ENCODE data around the gene SHOC2. TPM values are rescaled to one million over a fixed set of nuclear protein-coding genes. Genes with fewer than 3 reads are reported as not detected.

SHOC2 gene
- total and polyA plus RNA-seq, 2 of the 4 experiments (the other 2 are of a cell fraction), result 13.4 to 47.5 TPM

- WGBS, 2 experiments (ENCODE audit: extremely low coverage in 2 of 2, insufficient read length in 1 of 2), result 100% methylated on average over 3 of the region's 6 CpGs; no CpG with 5 or more reads in 1 of the 2 experiments
- Histone ChIP-seq H3K14ac (replicated peaks; ENCODE audit: low read depth, low read length) (no peak overlapping the region), H3K79me1 (ENCODE audit: low read depth in 1 of 2, low read length in 2 of 2) (peaks cover 11 to 26% of the 10 kb centered on the region in 2 experiments), H3K27ac (ENCODE audit: insufficient read depth, low read length) (no peak overlapping the region), H3K4ac (ENCODE audit: low read depth, low read length) (no peak overlapping the region), H2BK120ac (ENCODE audit: low read depth, low read length) (no peak overlapping the region), H2AK5ac (ENCODE audit: low read depth, low read length) (no peak overlapping the region), H2BK5ac (ENCODE audit: low read depth, low read length, poor library complexity, severe bottlenecking) (no peak overlapping the region), H3K4me3 (ENCODE audit: insufficient read depth, low read depth, low read length) (no peak overlapping the region), H3K23ac (ENCODE audit: low read depth, low read length) (no peak overlapping the region), H4K8ac (ENCODE audit: low read depth in 2 of 2, low read length in 2 of 2) (no peak overlapping the region), H4K5ac (ENCODE audit: low read depth, low read length) (no peak overlapping the region), H2BK15ac (ENCODE audit: low read depth, low read length) (no peak overlapping the region), H2AK9ac (replicated peaks; ENCODE audit: low read depth, low read length, poor library complexity) (no peak overlapping the region), H3K4me2 (ENCODE audit: low read depth, low read length) (no peak overlapping the region), H3K9ac (ENCODE audit: low read depth, low read length) (no peak overlapping the region), H3K9me1 (ENCODE audit: insufficient read depth, low read length) (peaks cover 4% of the 10 kb centered on the region; the same call in 1 of the 2 replicates), H2AFZ (replicated peaks; ENCODE audit: low read length, poor library complexity) (no peak overlapping the region), H3K27me3 (ENCODE audit: control insufficient read depth, insufficient read depth, low read length) (no peaks in the 10 kb centered on the region), H3K4me1 (ENCODE audit: control insufficient read depth, insufficient read depth, low read length) (peaks cover 1% of the 10 kb centered on the region; the same call in 1 of the 2 replicates), H2BK20ac (ENCODE audit: low read depth, low read length) (no peak overlapping the region), H3K56ac (ENCODE audit: extremely low read depth, insufficient read depth, low read length) (no peak overlapping the region), H4K20me1 (ENCODE audit: insufficient read depth, low read length) (peaks cover 5% of the 10 kb centered on the region; the same call in 1 of the 2 replicates), H3K36me3 (ENCODE audit: control insufficient read depth, insufficient read depth, low read length) (peaks cover 4% of the 10 kb centered on the region), H4K91ac (ENCODE audit: insufficient read depth, low read depth, low read length) (no peak overlapping the region), H3K18ac (ENCODE audit: low read depth, low read length) (no peak overlapping the region), H3K9me3 (ENCODE audit: control insufficient read depth, insufficient read depth, low read length) (no peaks in the 10 kb centered on the region)
- in situ Hi-C loops (cut with MboI; ENCODE audit: low sequenced_read_pairs) (no loop called here), dilution Hi-C loops (cut with HindIII; ENCODE audit: low sequenced_read_pairs, unreplicated experiment) (no loop called here), intact Hi-C loops (cut with micrococcal nuclease) (loop anchor here (5.0 to 10.0 kb wide), 2 partner anchors 74 to 251 kb away; no protein-coding TSS in a partner anchor)
- DNase-seq (no peak), ATAC-seq (ENCODE audit: low read depth) (no peak)
- POLR2A ChIA-PET (ENCODE audit: unreplicated experiment), result no interaction called here
- TF ChIP-seq, protein P1, sequence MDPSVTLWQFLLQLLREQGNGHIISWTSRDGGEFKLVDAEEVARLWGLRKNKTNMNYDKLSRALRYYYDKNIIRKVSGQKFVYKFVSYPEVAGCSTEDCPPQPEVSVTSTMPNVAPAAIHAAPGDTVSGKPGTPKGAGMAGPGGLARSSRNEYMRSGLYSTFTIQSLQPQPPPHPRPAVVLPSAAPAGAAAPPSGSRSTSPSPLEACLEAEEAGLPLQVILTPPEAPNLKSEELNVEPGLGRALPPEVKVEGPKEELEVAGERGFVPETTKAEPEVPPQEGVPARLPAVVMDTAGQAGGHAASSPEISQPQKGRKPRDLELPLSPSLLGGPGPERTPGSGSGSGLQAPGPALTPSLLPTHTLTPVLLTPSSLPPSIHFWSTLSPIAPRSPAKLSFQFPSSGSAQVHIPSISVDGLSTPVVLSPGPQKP (IDR thresholded peaks at IDR 0.05; ENCODE audit: borderline replicate concordance, low read depth, low read length), result no peak
- TF ChIP-seq NFE2L2 (IDR thresholded peaks at IDR 0.05; ENCODE audit: low read depth, low read length) (no peak), MXI1 (IDR thresholded peaks at IDR 0.05; ENCODE audit: borderline replicate concordance, low read depth, low read length) (no peak), SMC3 (IDR thresholded peaks at IDR 0.05; ENCODE audit: low read depth, low read length) (no peak), RAD21 (IDR thresholded peaks at IDR 0.05; ENCODE audit: low read length) (no peak), RFX5 (IDR thresholded peaks at IDR 0.05; ENCODE audit: low read depth, low read length) (no peak), RCOR1 (IDR thresholded peaks at IDR 0.05; ENCODE audit: insufficient replicate concordance, low read length) (no peak), FOS (IDR thresholded peaks at IDR 0.05; ENCODE audit: low read depth, low read length) (no peak), MAFK (IDR thresholded peaks at IDR 0.05; ENCODE audit: low read depth, low read length) (no peak), MAZ (IDR thresholded peaks at IDR 0.05; ENCODE audit: borderline replicate concordance, low read depth, low read length) (no peak), BHLHE40 (IDR thresholded peaks at IDR 0.05; ENCODE audit: low read depth, low read length) (no peak)
- TF ChIP-seq, protein P2, sequence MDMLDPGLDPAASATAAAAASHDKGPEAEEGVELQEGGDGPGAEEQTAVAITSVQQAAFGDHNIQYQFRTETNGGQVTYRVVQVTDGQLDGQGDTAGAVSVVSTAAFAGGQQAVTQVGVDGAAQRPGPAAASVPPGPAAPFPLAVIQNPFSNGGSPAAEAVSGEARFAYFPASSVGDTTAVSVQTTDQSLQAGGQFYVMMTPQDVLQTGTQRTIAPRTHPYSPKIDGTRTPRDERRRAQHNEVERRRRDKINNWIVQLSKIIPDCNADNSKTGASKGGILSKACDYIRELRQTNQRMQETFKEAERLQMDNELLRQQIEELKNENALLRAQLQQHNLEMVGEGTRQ (IDR thresholded peaks at IDR 0.05; ENCODE audit: low read depth, low read length), result no peak
- TF ChIP-seq, protein P3, sequence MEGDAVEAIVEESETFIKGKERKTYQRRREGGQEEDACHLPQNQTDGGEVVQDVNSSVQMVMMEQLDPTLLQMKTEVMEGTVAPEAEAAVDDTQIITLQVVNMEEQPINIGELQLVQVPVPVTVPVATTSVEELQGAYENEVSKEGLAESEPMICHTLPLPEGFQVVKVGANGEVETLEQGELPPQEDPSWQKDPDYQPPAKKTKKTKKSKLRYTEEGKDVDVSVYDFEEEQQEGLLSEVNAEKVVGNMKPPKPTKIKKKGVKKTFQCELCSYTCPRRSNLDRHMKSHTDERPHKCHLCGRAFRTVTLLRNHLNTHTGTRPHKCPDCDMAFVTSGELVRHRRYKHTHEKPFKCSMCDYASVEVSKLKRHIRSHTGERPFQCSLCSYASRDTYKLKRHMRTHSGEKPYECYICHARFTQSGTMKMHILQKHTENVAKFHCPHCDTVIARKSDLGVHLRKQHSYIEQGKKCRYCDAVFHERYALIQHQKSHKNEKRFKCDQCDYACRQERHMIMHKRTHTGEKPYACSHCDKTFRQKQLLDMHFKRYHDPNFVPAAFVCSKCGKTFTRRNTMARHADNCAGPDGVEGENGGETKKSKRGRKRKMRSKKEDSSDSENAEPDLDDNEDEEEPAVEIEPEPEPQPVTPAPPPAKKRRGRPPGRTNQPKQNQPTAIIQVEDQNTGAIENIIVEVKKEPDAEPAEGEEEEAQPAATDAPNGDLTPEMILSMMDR (conservative IDR thresholded peaks at IDR 0.05; ENCODE audit: low read depth, low read length), result no peak
- CTCF ChIA-PET, result no interaction called here
- BruUV-seq (replicated peaks), result no TSS peak
Measured at GRCh38 chr10:110996256-110996655, 76.9 kb downstream of the SHOC2 start.

Measured in IMR-90 (cell line).